Measurements from ENCODE around the gene HSPA12B.

Gene HSPA12B

DNA sequence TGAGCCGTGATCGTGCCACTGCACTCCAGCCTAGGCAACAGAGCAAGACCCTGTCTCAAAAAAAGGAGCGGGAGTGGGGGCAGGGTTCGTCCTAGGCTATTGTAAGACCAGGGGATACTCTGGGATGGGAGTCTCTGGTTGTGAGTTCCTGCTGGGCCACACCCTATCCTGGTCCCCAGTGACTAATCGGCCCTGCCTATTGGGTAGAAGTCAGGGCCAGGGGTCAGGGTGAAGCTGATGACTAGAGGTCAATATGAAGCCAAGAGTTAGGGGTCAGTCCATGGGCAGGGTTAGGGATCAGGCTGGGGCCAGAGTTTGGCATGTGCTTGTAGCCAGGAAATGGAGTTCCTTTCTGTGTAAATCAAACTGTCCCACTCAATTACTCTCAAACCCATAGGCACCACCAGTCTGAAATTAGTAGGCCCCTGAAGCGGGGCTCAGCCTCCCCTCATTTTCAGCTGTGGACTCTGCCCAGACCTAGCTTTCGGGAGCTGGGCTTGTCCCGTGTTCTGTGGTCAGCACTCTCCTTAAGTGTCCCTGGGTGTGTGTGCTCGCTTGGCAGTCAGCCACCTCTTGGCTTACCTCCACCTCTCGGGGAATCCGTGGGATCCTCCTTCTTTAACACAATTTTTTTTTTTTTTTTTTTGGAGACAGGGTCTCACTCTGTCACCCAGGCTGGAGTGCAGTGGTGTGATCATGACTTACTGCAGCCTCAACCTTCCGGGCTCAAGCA lies 1.8 kb downstream of the HSPA12B start:
- DNase-seq (ENCODE audit: low read depth in 2 of 2): no peak
- H3K4me3 ChIP-seq (replicated peaks in 1 of 2; ENCODE audit: low read depth in 2 of 2, low read length in 2 of 2): no peak overlapping the region

DNA sequence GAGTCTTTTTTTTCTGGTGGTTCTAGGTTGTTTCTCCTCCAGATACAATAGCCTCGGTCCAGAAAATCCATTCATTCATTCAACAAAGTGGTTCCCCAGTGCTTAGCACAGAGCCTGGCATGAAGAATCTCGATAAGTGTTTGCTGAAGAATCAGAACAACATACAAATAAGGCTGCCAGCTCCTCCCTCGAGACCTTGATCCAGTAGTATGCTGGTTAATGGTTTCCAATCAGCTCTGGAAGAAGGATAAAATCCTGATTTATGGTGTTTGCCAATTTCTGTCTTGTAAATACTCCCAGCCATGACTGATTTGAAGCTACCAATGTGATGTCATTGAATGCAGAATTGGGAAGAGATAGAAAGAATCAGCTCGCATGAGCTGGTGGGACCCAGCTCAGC lies 3.3 kb downstream of the HSPA12B start:
- TF ChIP-seq, protein P1, sequence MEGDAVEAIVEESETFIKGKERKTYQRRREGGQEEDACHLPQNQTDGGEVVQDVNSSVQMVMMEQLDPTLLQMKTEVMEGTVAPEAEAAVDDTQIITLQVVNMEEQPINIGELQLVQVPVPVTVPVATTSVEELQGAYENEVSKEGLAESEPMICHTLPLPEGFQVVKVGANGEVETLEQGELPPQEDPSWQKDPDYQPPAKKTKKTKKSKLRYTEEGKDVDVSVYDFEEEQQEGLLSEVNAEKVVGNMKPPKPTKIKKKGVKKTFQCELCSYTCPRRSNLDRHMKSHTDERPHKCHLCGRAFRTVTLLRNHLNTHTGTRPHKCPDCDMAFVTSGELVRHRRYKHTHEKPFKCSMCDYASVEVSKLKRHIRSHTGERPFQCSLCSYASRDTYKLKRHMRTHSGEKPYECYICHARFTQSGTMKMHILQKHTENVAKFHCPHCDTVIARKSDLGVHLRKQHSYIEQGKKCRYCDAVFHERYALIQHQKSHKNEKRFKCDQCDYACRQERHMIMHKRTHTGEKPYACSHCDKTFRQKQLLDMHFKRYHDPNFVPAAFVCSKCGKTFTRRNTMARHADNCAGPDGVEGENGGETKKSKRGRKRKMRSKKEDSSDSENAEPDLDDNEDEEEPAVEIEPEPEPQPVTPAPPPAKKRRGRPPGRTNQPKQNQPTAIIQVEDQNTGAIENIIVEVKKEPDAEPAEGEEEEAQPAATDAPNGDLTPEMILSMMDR (IDR thresholded peaks at IDR 0.05; ENCODE audit: low read depth, low read length): no peak

More for the DNA sequence above, 1.8 kb downstream of the HSPA12B start:
- TF ChIP-seq, protein P1 (IDR thresholded peaks at IDR 0.05; ENCODE audit: low read depth, low read length): no peak

GRCh38 chr20:3738111-3739053 lies 5.9 kb downstream of the HSPA12B start:
- no peak overlapping the region for H3K4me3 ChIP-seq (replicated peaks in 1 of 2; ENCODE audit: low read depth in 2 of 2, low read length in 2 of 2)

More for the DNA sequence above, 3.3 kb downstream of the HSPA12B start:
- DNase-seq (ENCODE audit: low read depth in 2 of 2): no peak
- H3K4me3 ChIP-seq (replicated peaks in 1 of 2; ENCODE audit: low read depth in 2 of 2, low read length in 2 of 2): no peak overlapping the region

DNA sequence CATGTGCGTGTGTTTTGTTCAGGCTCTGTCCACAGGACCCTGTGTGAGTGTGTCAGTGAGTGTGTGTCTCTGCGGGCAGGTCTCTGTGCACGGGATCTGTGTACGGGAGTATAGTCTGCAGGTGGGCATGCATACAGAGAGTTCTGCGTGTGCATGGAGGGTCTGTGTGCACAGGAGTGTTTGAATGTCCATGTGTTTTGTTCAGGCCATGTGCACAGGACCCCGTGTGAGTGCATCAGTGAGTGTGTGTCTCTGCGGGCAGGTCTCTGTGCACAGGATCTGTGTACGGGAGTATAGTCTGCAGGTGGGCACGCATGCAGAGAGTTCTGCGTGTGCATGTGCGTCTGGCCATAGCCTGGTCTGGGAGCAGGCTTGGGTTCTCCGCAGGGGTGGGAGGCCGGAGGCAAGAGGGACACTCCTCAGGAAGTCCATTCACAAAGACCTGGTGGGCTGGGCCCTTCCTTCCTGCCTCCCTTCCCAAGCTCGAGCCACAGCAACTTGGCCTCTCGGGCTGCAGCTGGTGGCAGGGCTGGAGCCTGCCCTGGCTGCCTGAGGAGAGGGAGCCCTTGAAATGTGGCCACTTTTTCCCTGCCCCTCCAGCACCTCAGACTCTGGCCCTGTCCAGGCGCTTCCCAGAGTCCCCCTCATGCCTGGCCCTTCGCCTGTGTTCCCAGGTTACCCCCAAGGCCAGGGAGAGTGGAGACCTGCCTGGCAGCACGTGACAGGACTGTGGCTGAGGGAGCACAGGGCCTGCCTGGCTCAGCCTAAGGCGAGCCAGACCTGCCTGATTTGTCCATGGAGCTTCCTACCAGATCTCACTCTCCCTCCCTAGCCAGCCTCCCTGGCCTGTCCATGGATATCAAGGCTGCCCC lies 6.8 kb downstream of the HSPA12B start:
- H3K4me3 ChIP-seq (replicated peaks in 1 of 2; ENCODE audit: low read depth in 2 of 2, low read length in 2 of 2): no peak overlapping the region
- TF ChIP-seq, protein P1 (IDR thresholded peaks at IDR 0.05; ENCODE audit: low read depth, low read length): no peak
- peak in 1 of 2 donors; percentile 18 for DNase-seq (ENCODE audit: low read depth in 2 of 2)

More at GRCh38 chr20:3738111-3739053, 5.9 kb downstream of the HSPA12B start:
- TF ChIP-seq, protein P1 (IDR thresholded peaks at IDR 0.05; ENCODE audit: low read depth, low read length): no peak
- DNase-seq (ENCODE audit: low read depth in 2 of 2): peak in 1 of 2 donors; percentile 14

- DNase-seq (ENCODE audit: low read depth in 2 of 2): no peak
- no peak overlapping the region for H3K4me3 ChIP-seq (replicated peaks in 1 of 2; ENCODE audit: low read depth in 2 of 2, low read length in 2 of 2)
- TF ChIP-seq, protein P1 (IDR thresholded peaks at IDR 0.05; ENCODE audit: low read depth, low read length): no peak
These were observed 7.5 kb downstream of the HSPA12B start for GRCh38 chr20:3739926-3740451.

Data from cardiac fibroblast (primary cell).